ENCODE measurements around the gene CABP2.

- TF ChIP-seq CSDC2 (CRISPR knock-in tag; IDR thresholded peaks at IDR 0.05) (no peak), BACH2 (CRISPR knock-in tag; IDR thresholded peaks at IDR 0.05; ENCODE audit: borderline replicate concordance) (no peak), ZFP3 (CRISPR knock-in tag; IDR thresholded peaks at IDR 0.05) (no peak), ARNTL (CRISPR knock-in tag; IDR thresholded peaks at IDR 0.05; ENCODE audit: borderline replicate concordance, low read depth) (no peak), PPARA (CRISPR knock-in tag; IDR thresholded peaks at IDR 0.05; ENCODE audit: borderline replicate concordance) (no peak), RARB (CRISPR knock-in tag; IDR thresholded peaks at IDR 0.05) (no peak), ISL1 (CRISPR knock-in tag; IDR thresholded peaks at IDR 0.05) (no peak), CSRNP3 (CRISPR knock-in tag; IDR thresholded peaks at IDR 0.05) (no peak), ZNF8 (CRISPR knock-in tag; IDR thresholded peaks at IDR 0.05) (no peak), CREB5 (CRISPR knock-in tag; IDR thresholded peaks at IDR 0.05; ENCODE audit: low read depth) (no peak), TSHZ2 (CRISPR knock-in tag; IDR thresholded peaks at IDR 0.05) (no peak)
Measured at GRCh38 chr11:67558084-67558772, 35.0 kb upstream of the CABP2 start.
